Measurements from ENCODE around the gene ZBTB2.
"Not testable (repeated sequence)": the region's sequence is repeated elsewhere in the genome, so short reads cannot be mapped to it uniquely, and the experiment has no call there.

Gene ZBTB2

GRCh38 chr6:151358475-151358874, 32.9 kb downstream of the ZBTB2 start:
- TF ChIP-seq CTCF (IDR thresholded peaks at IDR 0.05), result no peak

DNA sequence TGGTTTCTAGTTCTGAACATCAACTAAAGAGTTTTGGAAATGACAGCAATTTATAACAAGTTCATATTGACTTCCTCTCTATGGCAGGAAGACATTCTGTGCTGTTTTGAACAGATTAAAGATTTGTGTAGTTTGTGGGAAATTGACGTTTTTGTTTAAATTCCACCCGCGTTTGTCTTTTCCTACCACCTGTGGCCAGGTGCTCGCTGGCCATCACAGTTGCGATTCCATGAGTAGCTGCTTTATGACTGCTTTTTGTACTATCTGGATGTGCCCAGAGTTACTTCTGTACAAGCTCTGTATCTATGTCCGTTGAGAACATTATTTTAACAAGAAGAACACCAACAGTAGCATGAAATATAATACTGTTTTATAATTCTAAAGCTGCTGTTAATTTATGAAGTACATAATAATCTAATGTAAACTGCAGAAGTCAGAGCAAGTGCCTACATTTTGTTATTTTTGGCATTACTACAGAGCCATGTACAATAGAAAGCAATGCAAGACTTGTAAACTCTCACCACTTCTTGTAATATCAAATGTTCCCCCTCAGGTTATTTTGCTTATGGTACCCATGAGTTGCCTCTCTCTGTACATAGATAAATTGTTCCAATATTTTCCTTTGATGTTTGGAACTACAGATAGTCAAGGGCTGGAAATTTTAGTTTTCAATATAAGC, 33.5 kb downstream of the ZBTB2 start:
- Histone ChIP-seq H3K27me3 (no peaks in the 10 kb centered on the region), H3K27ac (no peak overlapping the region), H3K4me3 (ENCODE audit: low read depth in 1 of 2, low read length in 1 of 2) (no peak overlapping the region), H3K9me3 (no peaks in the 10 kb centered on the region), H3K36me3 (peaks cover 8% of the 10 kb centered on the region), H3K4me1 (ENCODE audit: control insufficient read depth in 1 of 2, insufficient read depth in 1 of 2, low read depth in 1 of 2, low read length in 1 of 2) (peaks cover 0 to 7% of the 10 kb centered on the region in 2 experiments)
- no peak for TF ChIP-seq CTCF (IDR thresholded peaks at IDR 0.05)

More at GRCh38 chr6:151358475-151358874, 32.9 kb downstream of the ZBTB2 start:
- H3K27ac ChIP-seq, result no peak overlapping the region
- no peaks in the 10 kb centered on the region for H3K9me3 ChIP-seq
- no peak overlapping the region for H3K4me3 ChIP-seq (ENCODE audit: low read depth in 1 of 2, low read length in 1 of 2)
- H3K36me3 ChIP-seq, result peaks cover 8% of the 10 kb centered on the region
- H3K27me3 ChIP-seq, result no peaks in the 10 kb centered on the region
- peaks cover 0 to 1% of the 10 kb centered on the region in 2 experiments for H3K4me1 ChIP-seq (ENCODE audit: control insufficient read depth in 1 of 2, insufficient read depth in 1 of 2, low read depth in 1 of 2, low read length in 1 of 2)

DNA sequence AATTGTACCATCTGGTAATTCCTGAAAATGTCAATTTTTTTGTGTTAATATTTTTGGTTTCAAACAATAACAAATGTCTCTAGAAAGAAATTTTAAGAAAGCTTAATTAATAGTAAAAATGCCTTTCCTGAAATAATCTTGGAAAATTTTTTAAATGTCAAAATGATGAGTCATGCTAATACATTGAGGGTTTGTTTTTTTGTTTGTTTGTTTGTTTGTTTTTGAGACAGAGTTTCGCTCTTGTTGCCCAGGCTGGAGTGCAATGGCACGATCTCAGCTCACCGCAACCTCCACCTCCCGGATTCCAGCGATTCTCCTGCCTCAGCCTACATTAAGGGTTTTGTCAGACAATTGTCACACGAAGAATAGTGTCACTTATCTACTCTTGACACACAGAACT, 34.4 kb downstream of the ZBTB2 start:
- H3K27me3 ChIP-seq; H3K4me1 ChIP-seq (ENCODE audit: control insufficient read depth in 1 of 2, insufficient read depth in 1 of 2, low read depth in 1 of 2, low read length in 1 of 2); H3K36me3 ChIP-seq: not testable (repeated sequence)

DNA sequence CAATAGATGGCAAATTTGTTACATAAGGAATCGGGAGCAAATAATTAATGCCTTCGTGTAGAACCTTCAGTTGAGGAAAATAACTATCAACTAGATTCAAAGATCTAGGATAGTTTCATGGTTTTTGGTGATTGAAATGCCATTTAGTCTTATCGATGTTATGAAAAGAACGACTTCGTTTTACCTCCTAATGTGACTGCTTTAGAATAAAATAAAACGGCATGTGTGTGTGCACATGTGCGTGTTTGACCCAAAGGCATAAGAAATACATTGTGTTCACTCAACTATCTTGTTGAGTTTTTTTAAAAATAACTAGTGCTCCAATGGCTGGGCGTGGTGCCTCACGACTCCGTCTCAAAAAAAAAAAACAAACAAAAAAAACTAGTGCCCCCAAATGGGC, 37.6 kb downstream of the ZBTB2 start:
- Histone ChIP-seq H3K27me3 (no peaks in the 10 kb centered on the region), H3K27ac (no peak overlapping the region), H3K4me3 (ENCODE audit: low read depth in 1 of 2, low read length in 1 of 2) (no peak overlapping the region), H3K4me1 (ENCODE audit: control insufficient read depth in 1 of 2, insufficient read depth in 1 of 2, low read depth in 1 of 2, low read length in 1 of 2) (peaks cover 0 to 7% of the 10 kb centered on the region in 2 experiments), H3K36me3 (no peaks in the 10 kb centered on the region), H3K9me3 (no peaks in the 10 kb centered on the region)
- TF ChIP-seq CTCF (IDR thresholded peaks at IDR 0.05), result no peak

More for the DNA sequence above, 34.4 kb downstream of the ZBTB2 start:
- not testable (repeated sequence) for H3K27ac ChIP-seq; H3K4me3 ChIP-seq (ENCODE audit: low read depth in 1 of 2, low read length in 1 of 2); H3K9me3 ChIP-seq

DNA sequence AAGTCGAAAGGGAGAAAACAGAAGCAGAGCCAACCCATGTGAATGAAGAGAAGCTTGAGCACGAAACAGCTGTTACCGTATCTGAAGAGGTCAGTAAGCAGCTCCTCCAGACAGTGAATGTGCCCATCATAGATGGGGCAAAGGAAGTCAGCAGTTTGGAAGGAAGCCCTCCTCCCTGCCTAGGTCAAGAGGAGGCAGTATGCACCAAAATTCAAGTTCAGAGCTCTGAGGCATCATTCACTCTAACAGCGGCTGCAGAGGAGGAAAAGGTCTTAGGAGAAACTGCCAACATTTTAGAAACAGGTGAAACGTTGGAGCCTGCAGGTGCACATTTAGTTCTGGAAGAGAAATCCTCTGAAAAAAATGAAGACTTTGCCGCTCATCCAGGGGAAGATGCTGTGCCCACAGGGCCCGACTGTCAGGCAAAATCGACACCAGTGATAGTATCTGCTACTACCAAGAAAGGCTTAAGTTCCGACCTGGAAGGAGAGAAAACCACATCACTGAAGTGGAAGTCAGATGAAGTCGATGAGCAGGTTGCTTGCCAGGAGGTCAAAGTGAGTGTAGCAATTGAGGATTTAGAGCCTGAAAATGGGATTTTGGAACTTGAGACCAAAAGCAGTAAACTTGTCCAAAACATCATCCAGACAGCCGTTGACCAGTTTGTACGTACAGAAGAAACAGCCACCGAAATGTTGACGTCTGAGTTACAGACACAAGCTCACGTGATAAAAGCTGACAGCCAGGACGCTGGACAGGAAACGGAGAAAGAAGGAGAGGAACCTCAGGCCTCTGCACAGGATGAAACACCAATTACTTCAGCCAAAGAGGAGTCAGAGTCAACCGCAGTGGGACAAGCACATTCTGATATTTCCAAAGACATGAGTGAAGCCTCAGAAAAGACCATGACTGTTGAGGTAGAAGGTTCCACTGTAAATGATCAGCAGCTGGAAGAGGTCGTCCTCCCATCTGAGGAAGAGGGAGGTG, 38.7 kb downstream of the ZBTB2 start:
- TF ChIP-seq CTCF (IDR thresholded peaks at IDR 0.05), result no peak
- Histone ChIP-seq H3K9me3 (no peaks in the 10 kb centered on the region), H3K27ac (no peak overlapping the region), H3K27me3 (no peaks in the 10 kb centered on the region), H3K4me3 (ENCODE audit: low read depth in 1 of 2, low read length in 1 of 2) (no peak overlapping the region), H3K36me3 (no peaks in the 10 kb centered on the region), H3K4me1 (ENCODE audit: control insufficient read depth in 1 of 2, insufficient read depth in 1 of 2, low read depth in 1 of 2, low read length in 1 of 2) (peaks cover 0 to 7% of the 10 kb centered on the region in 2 experiments)

- Histone ChIP-seq H3K27me3 (no peaks in the 10 kb centered on the region), H3K4me1 (ENCODE audit: control insufficient read depth in 1 of 2, insufficient read depth in 1 of 2, low read depth in 1 of 2, low read length in 1 of 2) (peaks cover 0 to 7% of the 10 kb centered on the region in 2 experiments), H3K9me3 (no peaks in the 10 kb centered on the region), H3K27ac (no peak overlapping the region), H3K4me3 (ENCODE audit: low read depth in 1 of 2, low read length in 1 of 2) (no peak overlapping the region), H3K36me3 (no peaks in the 10 kb centered on the region)
- no peak for TF ChIP-seq CTCF (IDR thresholded peaks at IDR 0.05)
These were observed 39.6 kb downstream of the ZBTB2 start for GRCh38 chr6:151351731-151352130.
